ENCODE results near the gene KCNQ1. TPM values are rescaled to one million over a fixed set of nuclear protein-coding genes. Genes with fewer than 3 reads are reported as not detected.

The KCNQ1 gene
- total and polyA plus RNA-seq, 4 donors: 15.4 to 41.7 (median 26.2) TPM

DNA sequence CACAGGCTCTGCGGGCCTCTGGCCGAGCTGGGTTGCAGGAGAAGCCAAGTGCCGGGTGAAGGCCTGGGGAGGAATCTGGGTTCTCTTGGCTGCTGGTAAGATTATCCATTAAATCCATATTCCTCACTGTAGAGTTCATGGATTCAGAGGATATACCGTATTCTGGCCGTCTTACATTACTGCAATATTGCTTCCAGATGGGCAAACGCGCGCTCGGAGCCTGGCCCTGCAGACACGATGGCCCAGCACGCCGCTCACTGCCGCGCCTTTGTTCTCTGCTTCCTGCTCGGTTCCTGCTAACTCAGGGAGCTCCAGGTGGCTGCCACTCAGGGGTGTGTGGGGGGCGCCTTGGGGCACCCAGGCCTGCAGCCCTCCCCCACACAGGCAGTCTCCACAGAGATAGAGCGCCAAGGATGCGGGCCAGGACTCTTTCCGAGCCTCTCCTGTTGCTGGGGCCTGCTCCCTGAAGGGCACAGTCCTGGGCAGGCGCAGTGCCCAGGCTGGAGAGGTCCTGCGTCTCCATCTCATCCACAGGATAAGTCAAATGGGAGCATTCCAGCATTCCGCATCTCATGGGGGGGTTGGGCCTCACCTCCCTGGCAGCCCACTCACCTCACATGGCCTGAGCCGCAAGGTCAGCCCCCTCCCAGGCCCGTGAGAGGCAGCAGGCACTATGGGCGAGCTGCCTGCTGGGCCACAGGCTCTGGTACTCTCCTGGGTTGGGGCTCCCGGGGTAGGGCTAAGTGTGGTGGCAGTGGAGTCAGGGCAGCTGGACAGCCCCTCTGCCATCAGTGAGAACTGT lies 269.1 kb downstream of the KCNQ1 start:
- TF ChIP-seq, protein P1, sequence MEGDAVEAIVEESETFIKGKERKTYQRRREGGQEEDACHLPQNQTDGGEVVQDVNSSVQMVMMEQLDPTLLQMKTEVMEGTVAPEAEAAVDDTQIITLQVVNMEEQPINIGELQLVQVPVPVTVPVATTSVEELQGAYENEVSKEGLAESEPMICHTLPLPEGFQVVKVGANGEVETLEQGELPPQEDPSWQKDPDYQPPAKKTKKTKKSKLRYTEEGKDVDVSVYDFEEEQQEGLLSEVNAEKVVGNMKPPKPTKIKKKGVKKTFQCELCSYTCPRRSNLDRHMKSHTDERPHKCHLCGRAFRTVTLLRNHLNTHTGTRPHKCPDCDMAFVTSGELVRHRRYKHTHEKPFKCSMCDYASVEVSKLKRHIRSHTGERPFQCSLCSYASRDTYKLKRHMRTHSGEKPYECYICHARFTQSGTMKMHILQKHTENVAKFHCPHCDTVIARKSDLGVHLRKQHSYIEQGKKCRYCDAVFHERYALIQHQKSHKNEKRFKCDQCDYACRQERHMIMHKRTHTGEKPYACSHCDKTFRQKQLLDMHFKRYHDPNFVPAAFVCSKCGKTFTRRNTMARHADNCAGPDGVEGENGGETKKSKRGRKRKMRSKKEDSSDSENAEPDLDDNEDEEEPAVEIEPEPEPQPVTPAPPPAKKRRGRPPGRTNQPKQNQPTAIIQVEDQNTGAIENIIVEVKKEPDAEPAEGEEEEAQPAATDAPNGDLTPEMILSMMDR (IDR thresholded peaks at IDR 0.05; ENCODE audit: control extremely low read depth, extremely low read depth): no peak
- ATAC-seq (ENCODE audit: insufficient read depth, low FRiP score) (no peak), DNase-seq (no peak)
- 94 to 96% methylated on average over 26 of the region's 26 CpGs for WGBS, 2 donors
- Histone ChIP-seq H3K9ac (ENCODE audit: insufficient read depth in 1 of 2, low read length in 2 of 2) (no peak overlapping the region), H3K27ac (ENCODE audit: low read depth in 1 of 2, low read length in 1 of 2) (no peak overlapping the region), H3K4me1 (ENCODE audit: control insufficient read depth in 5 of 5, insufficient read depth in 5 of 5, low read length in 5 of 5) (peaks cover 0 to 32% (median 0%) of the 10 kb centered on the region in 5 donors), H3K36me3 (ENCODE audit: control insufficient read depth in 4 of 4, insufficient read depth in 4 of 4, low read length in 4 of 4) (no peaks in the 10 kb centered on the region), H3K9me3 (ENCODE audit: control insufficient read depth in 4 of 4, insufficient read depth in 3 of 4, low read length in 3 of 4) (no peaks in the 10 kb centered on the region), H3K27me3 (ENCODE audit: control insufficient read depth in 3 of 3, insufficient read depth in 3 of 3, low read length in 2 of 3) (no peaks in the 10 kb centered on the region), H3K4me3 (no peak overlapping the region)

DNA sequence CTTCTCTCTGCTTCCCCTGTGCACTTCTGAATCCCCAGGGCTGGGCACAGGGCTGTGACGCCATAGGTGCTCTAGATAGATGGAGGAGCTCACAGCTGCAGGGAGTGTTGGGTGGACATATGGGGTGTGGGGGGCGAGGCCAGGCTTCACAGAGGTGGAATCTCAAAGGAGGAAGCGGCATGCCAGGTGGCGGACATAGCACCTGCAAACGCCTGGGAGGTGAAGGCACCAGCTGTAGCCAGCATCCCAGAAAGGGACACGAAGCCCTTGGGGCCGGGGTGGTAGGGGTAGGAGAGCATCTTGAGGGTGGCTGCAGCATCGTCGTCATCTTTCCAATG lies 269.6 kb downstream of the KCNQ1 start:
- no peak overlapping the region for H3K27ac ChIP-seq (ENCODE audit: low read depth in 1 of 2, low read length in 1 of 2)
- DNase-seq: no peak
- 95% methylated on average over 9 of the region's 9 CpGs for WGBS, 2 donors
- TF ChIP-seq, protein P1 (IDR thresholded peaks at IDR 0.05; ENCODE audit: control extremely low read depth, extremely low read depth): no peak
- ATAC-seq (ENCODE audit: insufficient read depth, low FRiP score): no peak
- H3K36me3 ChIP-seq (ENCODE audit: control insufficient read depth in 4 of 4, insufficient read depth in 4 of 4, low read length in 4 of 4): no peaks in the 10 kb centered on the region
- no peaks in the 10 kb centered on the region for H3K27me3 ChIP-seq (ENCODE audit: control insufficient read depth in 3 of 3, insufficient read depth in 3 of 3, low read length in 2 of 3)
- H3K4me1 ChIP-seq (ENCODE audit: control insufficient read depth in 5 of 5, insufficient read depth in 5 of 5, low read length in 5 of 5): peaks cover 0 to 28% (median 0%) of the 10 kb centered on the region in 5 donors
- no peak overlapping the region for H3K9ac ChIP-seq (ENCODE audit: insufficient read depth in 1 of 2, low read length in 2 of 2)
- H3K4me3 ChIP-seq: no peak overlapping the region
- no peaks in the 10 kb centered on the region for H3K9me3 ChIP-seq (ENCODE audit: control insufficient read depth in 4 of 4, insufficient read depth in 3 of 4, low read length in 3 of 4)

DNA sequence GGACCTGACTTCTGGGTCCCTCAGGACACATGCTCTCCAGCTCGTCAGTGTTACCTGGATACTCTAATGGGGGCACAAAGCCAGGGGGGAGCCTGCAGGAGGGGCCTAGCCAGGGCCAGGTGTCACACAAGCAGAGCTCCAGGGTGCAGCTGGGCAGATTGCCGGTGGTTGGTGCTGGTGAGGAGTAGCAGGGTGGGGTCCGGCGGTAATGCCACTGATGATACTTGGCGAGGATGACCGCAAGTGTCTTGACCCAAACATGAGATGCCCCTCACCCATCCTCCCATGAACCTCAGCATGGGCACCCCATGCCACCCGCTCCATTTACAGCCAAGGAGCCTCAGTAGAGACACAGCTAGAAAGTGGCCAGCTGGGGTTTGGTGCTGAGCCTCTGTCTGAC lies 270.1 kb downstream of the KCNQ1 start:
- Histone ChIP-seq H3K27me3 (ENCODE audit: control insufficient read depth in 3 of 3, insufficient read depth in 3 of 3, low read length in 2 of 3) (no peaks in the 10 kb centered on the region), H3K4me1 (ENCODE audit: control insufficient read depth in 5 of 5, insufficient read depth in 5 of 5, low read length in 5 of 5) (peaks cover 0 to 24% (median 0%) of the 10 kb centered on the region in 5 donors), H3K9ac (ENCODE audit: insufficient read depth in 1 of 2, low read length in 2 of 2) (no peak overlapping the region), H3K9me3 (ENCODE audit: control insufficient read depth in 4 of 4, insufficient read depth in 3 of 4, low read length in 3 of 4) (no peaks in the 10 kb centered on the region), H3K4me3 (no peak overlapping the region), H3K36me3 (ENCODE audit: control insufficient read depth in 4 of 4, insufficient read depth in 4 of 4, low read length in 4 of 4) (no peaks in the 10 kb centered on the region), H3K27ac (ENCODE audit: low read depth in 1 of 2, low read length in 1 of 2) (no peak overlapping the region)
- DNase-seq (no peak), ATAC-seq (ENCODE audit: insufficient read depth, low FRiP score) (no peak)
- TF ChIP-seq, protein P1 (IDR thresholded peaks at IDR 0.05; ENCODE audit: control extremely low read depth, extremely low read depth): no peak
- WGBS, 2 donors: 97 to 100% methylated on average over 7 of the region's 7 CpGs
